Adrenal gland (tissue), 12 donors: ENCODE results near the gene YIF1B. TPM values are rescaled to one million over a fixed set of nuclear protein-coding genes. Genes with fewer than 3 reads are reported as not detected.

Experiments
- DNase-seq, 7 donors: peaks; one replicate each; pipeline ENCODE4 v3.0.0-alpha.2; 2019 to 2020
- H3K27ac ChIP-seq, 5 donors: fragments of 200-600 bp; sonication (generic) in 4 of 5; 1 replicate in 3 of 5; 2 replicates in 2 of 5; pipeline versions ENCODE4 v1.5.1 to v1.8.0; 2016 to 2020; ENCODE audit warnings: mild to moderate bottlenecking in 1 of 5
- H3K27me3 ChIP-seq: fragments of 200-600 bp; 2 replicates; pipeline ENCODE4 v1.8.0; 2021
- H3K36me3 ChIP-seq, 2 donors: fragments of 200-600 bp; replicated peaks in 1 of 2; 1 replicate in 1 of 2; 2 replicates in 1 of 2; pipeline versions ENCODE4 v1.5.1 to v1.8.0; 2018 to 2022
- H3K4me1 ChIP-seq, 2 donors: fragments of 200-600 bp; replicated peaks in 1 of 2; 1 replicate in 1 of 2; 2 replicates in 1 of 2; pipeline versions ENCODE4 v1.5.1 to v1.8.0; 2018 to 2021
- H3K4me3 ChIP-seq, 4 donors: fragments of 200-600 bp; sonication (generic) in 3 of 4; one replicate each; pipeline ENCODE4 v1.5.1; 2016 to 2018
- H3K9me3 ChIP-seq, 3 donors: fragments of 200-600 bp; sonication (generic) in 1 of 3; replicated peaks in 1 of 3; 1 replicate in 2 of 3; 2 replicates in 1 of 3; pipeline versions ENCODE4 v1.5.1 to v1.8.0; 2016 to 2021
- POLR2A ChIP-seq, 2 donors: fragments of 450-650 bp; IDR thresholded peaks; one replicate each; pipeline ENCODE4 v1.6.1; 2017; ENCODE audit warnings: antibody characterized with exemption in 2 of 2, mild to moderate bottlenecking in 2 of 2, moderate library complexity in 1 of 2
- WGBS, 4 donors: extraction: QIAGEN DNeasy Blood & Tissue Kit in 2 of 4; methylation state at CpG; one replicate each; pipeline versions ENCODE4 v1.1.5 to v1.1.7; 2013 to 2017; 5-methylcytosine and 5-hydroxymethylcytosine counted together
- intact Hi-C, 2 donors: fragments of 100-400 bp; cut with DNase I; formaldehyde crosslinking; loops; one replicate each; pipeline versions ENCODE4 v1.14.1 to v1.15.0; 2022 to 2023
- polyA plus RNA-seq, 3 donors: library from polyadenylated mRNA; stranded (reverse); fragments of 200-250 nt in 2 of 3; fragments of 350-450 nt in 1 of 3; fragmentation: Illumina TruSeq in 1 of 3; extraction: RNeasy Lipid Tissue Mini Kit (QIAGEN cat#74804) in 1 of 3; gene quantifications; one replicate each; pipeline ENCODE4 v1.2.3, GENCODE V29; 2013 to 2014
- total RNA-seq, 9 donors: library from RNA; depleted of rRNA in 4 of 9; stranded (reverse); fragments of >200 nt in 4 of 9; fragments of 120-200 nt in 1 of 9; fragmentation: NEBNext Ultra II Directional in 1 of 9; extraction: Animal tissue kit (Norgen Biotek cat#: 25700) in 1 of 9; gene quantifications; one replicate each; pipeline versions ENCODE4 v1.1.0 to v1.2.4, GENCODE V29; 2013 to 2023
- TF ChIP-seq, protein P1 (sequence below), 6 experiments: fragments of 450-650 bp in 4 of 6; fragments of 200-600 bp in 2 of 6; sonication (generic) in 1 of 6; IDR thresholded peaks; 1 replicate in 5 of 6; 2 replicates in 1 of 6; pipeline versions ENCODE4 v1.5.1 to v1.8.0; 2016 to 2021; ENCODE audit warnings: antibody characterized with exemption in 6 of 6, mild to moderate bottlenecking in 2 of 6, moderate library complexity in 1 of 6
- donor health status: healthy with polysubstance abuse.
- donor health status: Bipolar disorder and iron deficiency.
- donor health status: DM: yes; HTN: yes; CAD: no.
- donor health status: DM: no; HTN: no; CAD: no.
- donor health status: DM: no; HTN: no; CAD: no.
- donor health status: DM: yes; HTN: yes; CAD: no.

The YIF1B gene
- total and polyA plus RNA-seq, 12 donors = 23.5 to 57.0 (median 39.6) TPM

DNA sequence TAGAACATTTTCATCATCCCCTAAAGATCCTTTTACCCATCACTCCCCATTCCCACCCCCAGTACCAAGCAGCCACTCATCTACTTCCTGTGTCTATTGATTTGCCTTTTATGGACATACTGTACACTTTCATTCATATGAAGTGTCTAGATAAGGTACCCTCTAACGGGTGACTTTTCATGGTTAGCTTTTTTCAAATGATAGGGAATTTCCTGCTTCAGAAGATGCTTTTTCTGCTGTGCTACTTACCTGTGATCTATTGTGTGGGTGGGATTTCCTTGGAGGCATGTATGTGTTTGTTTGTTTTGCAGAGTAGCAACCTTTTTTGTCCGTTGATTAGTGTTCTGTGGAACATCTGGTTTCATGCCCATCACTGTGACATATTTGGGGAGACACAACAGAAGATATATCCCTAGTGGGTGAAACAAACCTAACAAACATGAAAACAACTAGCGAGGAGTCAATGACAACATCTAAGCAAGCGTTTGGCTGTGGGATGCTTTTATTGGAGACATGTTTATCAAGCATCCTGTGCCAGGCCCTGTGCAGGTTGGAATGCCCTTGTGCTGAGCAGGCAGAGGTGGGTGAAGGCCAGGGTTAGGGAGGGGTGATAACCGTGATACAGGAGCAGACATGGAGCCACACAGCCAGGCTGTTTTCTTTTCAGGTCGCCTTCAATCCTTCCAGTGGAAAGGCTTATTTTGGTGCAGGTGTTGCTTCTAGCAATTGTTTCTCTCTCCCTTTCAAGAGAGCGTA, 33.8 kb downstream of the YIF1B start:
- Histone ChIP-seq H3K36me3 (no peaks in the 10 kb centered on the region), H3K9me3 (no peaks in the 10 kb centered on the region), H3K27ac (no peak overlapping the region), H3K4me3 (no peak overlapping the region), H3K27me3 (no peaks in the 10 kb centered on the region), H3K4me1 (peaks cover 18 to 52% of the 10 kb centered on the region in 2 donors)
- TF ChIP-seq, protein P1, sequence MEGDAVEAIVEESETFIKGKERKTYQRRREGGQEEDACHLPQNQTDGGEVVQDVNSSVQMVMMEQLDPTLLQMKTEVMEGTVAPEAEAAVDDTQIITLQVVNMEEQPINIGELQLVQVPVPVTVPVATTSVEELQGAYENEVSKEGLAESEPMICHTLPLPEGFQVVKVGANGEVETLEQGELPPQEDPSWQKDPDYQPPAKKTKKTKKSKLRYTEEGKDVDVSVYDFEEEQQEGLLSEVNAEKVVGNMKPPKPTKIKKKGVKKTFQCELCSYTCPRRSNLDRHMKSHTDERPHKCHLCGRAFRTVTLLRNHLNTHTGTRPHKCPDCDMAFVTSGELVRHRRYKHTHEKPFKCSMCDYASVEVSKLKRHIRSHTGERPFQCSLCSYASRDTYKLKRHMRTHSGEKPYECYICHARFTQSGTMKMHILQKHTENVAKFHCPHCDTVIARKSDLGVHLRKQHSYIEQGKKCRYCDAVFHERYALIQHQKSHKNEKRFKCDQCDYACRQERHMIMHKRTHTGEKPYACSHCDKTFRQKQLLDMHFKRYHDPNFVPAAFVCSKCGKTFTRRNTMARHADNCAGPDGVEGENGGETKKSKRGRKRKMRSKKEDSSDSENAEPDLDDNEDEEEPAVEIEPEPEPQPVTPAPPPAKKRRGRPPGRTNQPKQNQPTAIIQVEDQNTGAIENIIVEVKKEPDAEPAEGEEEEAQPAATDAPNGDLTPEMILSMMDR (IDR thresholded peaks at IDR 0.05) = no peak
- no peak for TF ChIP-seq POLR2A (IDR thresholded peaks at IDR 0.05)
- WGBS, 4 donors = 63 to 69% (median 65%) methylated on average over 7 of the region's 7 CpGs
- intact Hi-C loops = no loop called here
- no peak for DNase-seq

DNA sequence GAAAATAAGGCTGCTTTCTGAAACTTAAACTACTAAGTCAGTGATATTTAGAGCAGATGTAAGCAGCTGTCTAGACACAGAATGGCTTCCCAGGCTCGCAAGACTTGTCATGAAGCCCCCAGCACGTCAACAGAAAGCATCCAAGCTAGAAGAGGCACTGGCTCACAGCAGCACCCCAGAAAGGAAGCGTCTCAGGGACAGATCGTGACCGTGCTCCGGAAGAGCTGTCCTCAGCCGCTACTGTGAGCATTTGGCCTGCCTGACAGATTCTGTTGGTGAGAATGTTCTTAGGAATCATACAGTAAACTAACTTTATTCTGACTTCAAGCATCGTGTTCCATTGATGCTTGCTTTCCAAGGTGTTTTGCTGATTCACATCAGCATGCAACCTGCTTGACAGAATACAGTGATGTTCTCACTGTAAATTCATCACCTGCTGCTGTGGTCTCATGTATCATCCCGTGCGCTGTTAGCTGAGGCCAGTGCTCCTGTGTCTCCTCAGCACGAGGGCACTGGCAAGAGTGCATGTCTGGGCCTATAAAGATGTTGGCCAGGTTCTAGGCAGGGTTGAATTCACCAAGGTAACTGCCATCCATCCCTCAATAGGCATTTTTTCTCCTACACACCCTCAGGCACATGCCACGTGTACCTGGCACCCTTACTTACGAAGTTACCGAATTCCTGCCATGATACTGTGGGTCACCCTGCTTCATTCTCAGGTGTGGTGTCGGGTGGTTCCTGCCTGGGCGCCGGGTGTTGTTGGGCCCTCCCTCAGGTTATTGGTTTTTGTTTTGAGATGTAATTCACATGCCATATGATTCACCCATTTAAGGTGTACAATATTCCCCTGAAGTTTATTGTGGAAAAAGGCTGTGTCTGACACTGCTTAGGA, 35.5 kb downstream of the YIF1B start:
- Histone ChIP-seq H3K27ac (peak overlapping the region in 2 of 5 donors; percentile 28 to 55), H3K9me3 (no peaks in the 10 kb centered on the region), H3K4me3 (no peak overlapping the region), H3K4me1 (peaks cover 19 to 50% of the 10 kb centered on the region in 2 donors), H3K36me3 (no peaks in the 10 kb centered on the region), H3K27me3 (no peaks in the 10 kb centered on the region)
- intact Hi-C loops = no loop called here
- TF ChIP-seq POLR2A (IDR thresholded peaks at IDR 0.05) = no peak
- TF ChIP-seq, protein P1 (IDR thresholded peaks at IDR 0.05) = no peak
- 78 to 88% (median 85%) methylated on average over 15 to 17 of the region's 17 CpGs for WGBS, 4 donors
- no peak for DNase-seq

DNA sequence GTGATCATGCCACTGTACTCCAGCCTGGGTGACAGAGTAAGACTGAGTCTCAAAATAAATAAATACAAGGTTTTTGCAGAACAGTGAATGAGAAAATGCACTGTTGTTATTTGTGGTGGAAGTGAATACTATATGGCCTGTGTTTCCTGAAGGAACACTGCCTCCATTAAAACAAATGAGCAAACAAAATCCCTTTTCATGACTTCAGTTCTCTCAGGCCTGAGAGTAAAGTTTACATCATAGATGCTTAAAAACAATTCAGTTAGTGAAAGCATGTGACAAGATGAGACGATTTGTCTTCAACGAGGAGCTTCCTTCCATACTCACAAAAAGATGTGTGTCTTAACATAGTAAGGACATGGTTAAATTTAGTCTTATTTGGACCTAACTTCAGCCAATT, 37.0 kb downstream of the YIF1B start:
- no peaks in the 10 kb centered on the region for H3K9me3 ChIP-seq
- H3K36me3 ChIP-seq = no peaks in the 10 kb centered on the region
- TF ChIP-seq POLR2A (IDR thresholded peaks at IDR 0.05) = no peak
- TF ChIP-seq, protein P1 (IDR thresholded peaks at IDR 0.05) = no peak
- peaks cover 28 to 47% of the 10 kb centered on the region in 2 donors for H3K4me1 ChIP-seq
- peak overlapping the region; percentile 9 to 90 (median 78) for H3K27ac ChIP-seq
- DNase-seq = no peak
- H3K4me3 ChIP-seq = no peak overlapping the region
- no peaks in the 10 kb centered on the region for H3K27me3 ChIP-seq
- intact Hi-C loops = no loop called here
- 54 to 78% (median 58%) methylated on average over 2 of the region's 2 CpGs for WGBS, 4 donors

DNA sequence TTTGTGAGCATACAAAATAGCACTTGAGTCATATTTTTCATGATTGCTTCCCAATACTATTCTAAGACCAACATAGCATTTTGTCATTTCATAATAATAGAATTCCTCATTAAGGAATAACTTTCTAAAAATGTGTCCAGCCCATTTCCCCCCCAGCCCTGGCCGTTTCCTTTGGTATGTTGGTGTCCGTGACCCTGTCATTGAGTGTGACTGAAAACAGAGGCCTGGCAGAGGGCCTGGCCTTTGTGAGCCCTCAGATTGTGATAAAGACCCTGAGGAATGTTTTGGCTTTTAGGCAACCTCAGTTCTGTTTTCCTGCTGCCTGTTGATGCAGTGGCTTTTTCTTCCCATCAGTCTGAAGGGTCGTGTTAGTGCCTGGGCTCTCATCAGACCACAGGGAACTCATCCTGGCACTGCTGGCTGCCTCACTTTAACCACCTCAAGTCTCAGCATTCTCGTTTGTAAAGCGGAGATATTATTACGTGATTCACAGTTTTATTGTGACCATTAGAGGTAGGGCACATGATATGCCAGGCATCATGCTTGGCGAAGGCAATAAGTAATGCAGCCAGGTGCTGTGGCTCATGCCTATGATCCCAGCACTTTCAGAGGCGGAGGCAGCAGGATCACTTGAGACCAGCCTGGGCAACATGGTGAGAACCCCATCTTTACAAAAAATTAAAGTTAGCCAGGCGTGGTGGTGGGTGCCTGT, 37.6 kb downstream of the YIF1B start:
- WGBS, 4 donors = 36 to 46% (median 41%) methylated on average over 9 of the region's 9 CpGs
- H3K4me1 ChIP-seq = peaks cover 28 to 47% of the 10 kb centered on the region in 2 donors

More for the DNA sequence above, 37.6 kb downstream of the YIF1B start:
- TF ChIP-seq, protein P1 (IDR thresholded peaks at IDR 0.05) = no peak
- TF ChIP-seq POLR2A (IDR thresholded peaks at IDR 0.05) = no peak
- Histone ChIP-seq H3K9me3 (no peaks in the 10 kb centered on the region), H3K27me3 (no peaks in the 10 kb centered on the region), H3K36me3 (no peaks in the 10 kb centered on the region), H3K27ac (peak overlapping the region; percentile 9 to 90 (median 78)), H3K4me3 (no peak overlapping the region)
- DNase-seq = peak; percentile 45 to 94 (median 84)
- intact Hi-C loops = no loop called here
